ENCODE results near the gene ARHGEF26.

- no peak for TF ChIP-seq POLR2A (IDR thresholded peaks at IDR 0.05; ENCODE audit: low read length)
- TF ChIP-seq GATA1 (IDR thresholded peaks at IDR 0.05; ENCODE audit: low read depth, low read length), result no peak
Measured at GRCh38 chr3:154085071-154085470, 36.1 kb upstream of the ARHGEF26 start.
